GM18520 (cell line): Measurements from ENCODE around the gene BRD2.

ENCODE experiments used
- ATAC-seq: cut with Tn5 transposase; IDR thresholded peaks from one replicate; pipeline ENCODE4 v1.9.1; 2021; ENCODE audit not compliant: unreplicated experiment

Gene BRD2

DNA sequence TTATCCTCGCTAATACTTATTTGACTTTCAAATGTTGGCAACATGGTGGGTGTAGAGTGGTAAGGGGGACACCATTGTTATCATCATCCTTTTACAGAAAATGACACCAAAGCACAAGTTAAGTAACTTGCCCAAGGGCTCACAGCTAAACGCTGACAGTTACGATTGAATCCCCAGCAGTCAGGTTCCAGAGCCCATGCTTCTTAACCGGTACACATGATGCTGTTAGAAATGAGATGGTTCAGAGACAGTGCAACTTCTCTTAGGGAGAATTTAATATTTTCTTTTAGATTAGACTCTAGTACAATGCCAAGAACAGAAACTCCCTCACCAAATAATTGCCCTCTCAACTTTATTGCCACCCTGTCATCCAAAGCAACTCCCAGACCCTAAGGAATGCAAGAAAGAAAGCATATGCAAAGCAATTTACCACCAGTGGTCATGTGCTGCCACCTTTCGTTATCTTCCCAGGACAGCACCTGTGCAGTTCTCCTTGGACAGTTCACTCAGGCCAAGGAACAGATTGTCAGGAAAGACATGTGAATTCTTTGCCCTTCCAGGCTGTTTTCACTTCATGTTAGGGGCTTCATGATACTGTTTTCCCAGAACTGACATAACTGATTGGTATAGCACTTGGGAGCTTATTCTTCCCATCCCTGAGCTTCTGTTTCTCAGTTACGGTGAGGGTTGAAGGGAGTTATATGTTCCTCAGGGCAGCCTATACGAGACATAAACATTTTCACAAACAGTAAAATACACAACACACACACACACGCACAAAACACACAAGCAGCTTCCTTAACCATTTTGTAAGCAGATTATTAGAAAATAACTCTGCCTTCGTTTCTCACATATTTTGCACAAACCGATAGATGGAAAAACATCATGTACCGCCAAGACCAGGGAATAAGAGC lies 20.6 kb upstream of the BRD2 start:
- no peak for ATAC-seq

DNA sequence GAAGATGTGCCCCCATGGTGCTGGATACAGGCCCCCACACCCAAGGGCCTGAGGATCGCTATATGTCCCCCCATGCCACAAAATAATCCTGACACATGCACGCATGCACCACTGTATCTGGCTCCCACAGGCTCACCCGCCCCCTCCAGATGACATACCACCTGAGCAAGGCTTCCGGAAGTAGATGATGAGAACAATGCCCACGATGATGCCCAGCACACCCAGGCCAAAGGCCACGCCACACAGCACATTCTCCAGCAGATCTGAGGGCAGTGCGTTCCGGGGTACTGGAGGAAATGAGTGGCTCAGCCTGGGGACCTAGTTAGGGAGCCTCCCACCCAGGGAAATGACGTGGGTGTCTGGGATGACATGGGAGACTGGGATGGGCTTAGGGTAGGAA lies 19.3 kb upstream of the BRD2 start:
- ATAC-seq, result no peak

DNA sequence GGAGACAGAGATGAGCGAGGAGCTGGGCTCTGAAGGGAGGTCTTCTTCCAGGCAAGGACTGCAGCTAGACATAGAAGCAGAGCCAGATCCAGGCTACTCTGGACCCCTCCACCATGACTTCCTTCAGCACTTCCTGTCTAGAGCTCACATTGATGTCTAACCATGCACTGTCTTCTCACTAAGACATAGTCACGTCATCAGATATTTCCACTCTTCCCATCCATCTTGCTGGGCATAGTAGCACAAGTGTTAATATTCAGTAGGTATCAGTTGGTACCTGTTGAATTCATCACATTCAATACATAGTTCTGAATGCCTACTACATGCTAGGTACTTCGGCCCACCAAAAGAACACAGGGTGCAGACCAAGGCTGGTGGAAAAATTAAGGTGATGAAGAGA lies 18.4 kb upstream of the BRD2 start:
- no peak for ATAC-seq

DNA sequence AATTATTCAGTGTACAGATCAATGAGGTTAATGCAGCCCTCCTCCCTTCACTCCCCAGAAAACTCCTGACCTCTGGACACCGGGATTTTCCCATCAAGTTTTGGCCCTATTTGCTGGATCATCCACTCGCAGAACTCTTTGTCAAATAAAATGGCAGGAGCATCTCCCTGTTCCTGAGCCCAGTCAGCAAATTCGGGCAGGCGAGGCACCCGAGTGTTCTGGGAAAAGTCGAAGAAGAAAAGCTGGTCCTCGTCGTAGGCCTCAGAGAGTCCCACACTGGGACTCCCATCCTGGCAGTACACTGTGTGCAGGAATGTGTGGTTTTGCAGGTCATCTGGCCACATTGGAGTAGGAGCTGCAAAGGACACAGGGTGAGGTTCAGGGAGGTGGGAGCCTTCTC lies 17.9 kb upstream of the BRD2 start:
- ATAC-seq, result no peak

DNA sequence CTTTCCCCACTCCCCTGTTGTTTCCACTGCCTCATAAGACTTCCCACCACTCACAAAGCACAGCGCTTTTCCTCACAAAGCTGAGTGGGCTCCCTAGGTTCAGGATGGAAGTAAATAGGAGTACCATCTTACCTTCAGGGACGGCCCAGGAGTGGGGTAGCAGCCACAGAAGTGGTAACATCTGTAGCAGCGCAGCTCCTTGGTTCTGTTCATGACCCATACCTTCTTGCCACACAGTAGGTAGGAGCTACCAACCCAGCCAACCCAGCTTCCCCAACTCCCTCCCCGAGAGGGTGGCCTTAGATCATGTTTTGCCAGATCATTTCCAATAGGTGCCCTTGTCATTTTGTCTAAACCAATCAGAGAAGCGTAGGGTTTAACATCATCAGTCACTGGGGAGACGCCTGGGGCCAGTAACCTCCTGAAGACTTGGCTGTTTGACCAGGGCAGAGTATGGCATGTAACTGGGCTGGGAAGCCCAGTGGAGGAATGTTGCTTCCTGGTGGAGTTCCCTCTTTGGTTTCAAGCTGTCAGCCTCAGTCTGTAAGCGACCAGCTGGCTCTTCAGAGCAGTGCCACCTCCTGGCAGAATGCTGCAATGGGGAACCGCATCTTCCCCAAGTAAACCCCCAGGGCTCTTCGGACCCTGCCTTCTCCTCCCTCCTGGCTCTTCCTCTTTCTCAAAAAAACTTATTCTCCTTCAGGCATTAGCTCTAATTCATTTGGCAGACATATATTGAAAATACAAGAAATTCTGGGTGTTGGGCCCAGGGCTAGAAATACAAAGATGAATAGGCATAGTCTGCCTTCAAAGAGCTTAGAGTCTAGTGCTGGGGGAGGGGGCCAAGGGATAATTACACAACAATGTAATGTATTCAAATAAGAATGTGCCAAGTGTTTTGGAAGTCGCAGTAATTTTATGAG lies 15.3 kb upstream of the BRD2 start, which contains the start of gene HLA-DMA:
TSS of gene HLA-DMA (minus strand) at position 281 of the 923 bp plus-strand sequence. CDS start at position 220, 61 bp downstream.
- ATAC-seq, result peak; percentile 91

DNA sequence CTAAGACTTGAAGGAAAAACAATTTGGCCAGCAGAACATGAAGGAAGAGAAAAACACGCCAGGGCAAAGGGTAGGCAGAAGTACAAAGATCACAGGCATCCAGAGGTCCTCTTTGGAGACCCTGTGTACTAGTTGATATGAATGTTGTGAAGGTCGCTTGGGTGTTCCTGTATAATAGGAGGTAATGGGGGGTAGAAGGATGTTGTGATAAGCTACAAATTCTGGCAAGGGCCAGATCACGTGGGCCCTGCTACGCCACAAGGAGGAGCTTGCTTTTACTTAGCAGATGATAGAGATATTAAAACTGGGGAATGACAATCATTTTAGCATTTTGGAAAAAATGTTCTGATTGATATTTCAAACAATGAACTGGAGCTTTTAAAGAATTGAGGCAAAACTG lies 14.6 kb upstream of the BRD2 start:
- no peak for ATAC-seq

DNA sequence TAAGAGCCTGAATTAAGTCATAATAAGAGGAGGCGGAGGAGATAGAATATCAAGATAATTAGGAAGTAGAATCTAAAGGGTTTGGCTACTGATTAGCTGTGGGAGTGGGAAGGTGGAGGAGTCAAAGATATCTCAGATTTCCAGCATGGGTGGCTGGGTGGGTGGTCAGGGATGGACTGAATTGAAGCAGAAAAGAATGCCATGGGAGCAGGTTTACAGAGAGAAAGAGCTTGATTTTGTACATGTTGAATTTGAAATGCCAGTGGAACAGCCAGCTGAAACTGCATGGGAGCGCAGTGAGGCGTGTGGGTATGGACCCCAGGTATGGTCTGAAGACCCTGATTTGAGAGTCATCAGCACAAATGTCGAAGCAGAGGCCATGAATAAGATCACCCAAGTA lies 14.1 kb upstream of the BRD2 start:
- no peak for ATAC-seq

DNA sequence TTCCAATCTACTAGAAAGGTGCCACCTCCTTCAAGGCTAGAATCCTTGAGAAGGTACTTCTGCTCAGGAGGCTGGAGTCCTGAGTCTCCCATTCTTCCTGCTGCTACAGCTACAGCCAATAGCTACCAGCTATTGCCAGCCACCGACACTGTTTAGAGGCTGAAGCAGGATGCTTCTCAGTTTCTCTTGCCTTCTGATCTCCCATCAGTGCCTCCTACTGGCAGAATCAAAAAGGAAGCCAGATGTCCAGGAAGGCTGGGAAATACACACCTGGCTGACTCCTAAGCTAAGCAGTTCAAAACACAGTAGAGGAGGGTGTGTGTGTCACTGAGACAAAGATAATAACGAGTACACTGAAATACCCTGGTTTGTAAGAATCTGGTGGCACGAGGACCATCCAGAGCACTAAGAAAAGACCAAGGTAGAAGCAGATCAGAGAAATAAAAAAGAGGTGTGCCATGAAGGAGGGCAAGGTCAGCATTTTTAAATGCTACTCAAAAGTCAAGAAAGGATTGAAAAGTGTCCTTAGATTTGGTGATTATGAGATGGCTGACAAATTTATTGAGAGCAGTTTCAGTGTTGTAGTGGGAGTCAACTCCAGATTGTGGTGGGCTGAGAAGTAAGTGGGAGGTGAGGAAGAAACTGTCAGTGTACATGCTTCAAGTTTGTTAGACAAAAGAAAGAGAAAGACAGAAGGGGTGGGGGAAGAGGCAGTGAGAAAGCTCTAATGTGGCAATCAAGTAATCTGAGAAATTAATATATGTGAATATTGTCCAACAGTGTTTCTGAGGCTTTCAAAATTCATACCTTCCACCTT lies 13.2 kb upstream of the BRD2 start:
- no peak for ATAC-seq

DNA sequence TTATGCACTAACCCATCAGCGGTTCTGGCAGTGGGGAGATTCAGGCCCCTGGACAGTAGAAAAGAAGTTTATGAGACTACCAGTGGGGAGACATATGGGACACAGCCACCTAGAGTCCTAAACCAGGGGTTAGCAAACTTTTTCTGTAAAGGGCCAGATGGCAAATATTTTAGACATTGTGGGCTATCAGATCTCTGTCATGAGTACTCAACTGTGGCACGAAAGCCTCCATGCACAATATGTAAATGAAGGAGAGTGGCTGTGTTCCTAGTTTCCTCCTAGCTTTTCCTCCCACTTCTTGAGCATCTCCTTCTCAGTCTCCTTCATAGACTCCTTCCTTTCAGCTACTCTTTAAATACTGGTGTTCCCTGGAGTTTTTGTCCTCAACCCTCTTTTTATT lies 12.2 kb upstream of the BRD2 start:
- no peak for ATAC-seq

DNA sequence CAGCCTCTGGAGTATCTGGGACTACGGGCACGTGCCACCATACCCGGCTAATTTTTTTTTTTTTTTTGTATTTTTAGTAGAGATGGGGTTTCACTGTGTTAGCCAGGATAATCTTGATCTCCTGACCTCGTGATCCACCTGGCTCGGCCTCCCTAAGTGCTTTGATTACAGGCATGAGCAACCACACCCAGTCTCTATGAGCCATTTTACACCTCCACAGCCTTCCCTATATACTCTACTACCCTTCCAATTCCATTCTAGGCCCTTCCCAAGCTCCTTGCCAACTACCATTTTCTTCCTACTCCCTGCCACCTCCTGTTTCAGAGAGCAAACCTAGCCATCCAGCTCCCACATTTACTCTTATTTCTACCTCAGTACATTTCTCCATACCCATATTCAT lies 7.8 kb upstream of the BRD2 start:
- ATAC-seq, result no peak

DNA sequence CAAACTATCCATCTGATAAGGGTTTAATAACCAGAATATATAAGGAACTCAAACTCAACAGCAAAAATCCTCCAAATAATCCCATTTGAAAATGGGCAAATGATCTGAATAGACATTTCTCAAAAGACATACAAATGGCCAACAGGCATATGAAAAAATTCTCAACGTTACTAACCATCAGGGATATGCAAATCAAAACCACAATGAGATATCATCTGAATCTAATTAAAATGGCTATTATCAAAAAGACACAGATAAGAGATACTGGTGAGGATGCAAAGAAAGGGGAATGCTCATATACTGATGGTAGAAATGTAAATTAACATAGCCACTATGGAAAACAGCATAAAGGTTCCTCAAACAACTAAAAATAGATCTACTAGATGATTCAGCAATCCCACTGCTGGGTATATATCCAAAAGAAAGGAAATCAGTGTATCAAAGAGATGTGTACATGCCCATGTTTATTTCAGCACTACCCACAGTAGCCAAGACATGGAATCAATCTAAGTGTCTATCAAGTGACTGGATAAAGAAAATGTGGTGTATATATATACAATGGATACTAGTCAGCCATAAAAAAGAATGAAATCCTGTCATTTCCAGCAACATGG lies 6.1 kb upstream of the BRD2 start:
- no peak for ATAC-seq

DNA sequence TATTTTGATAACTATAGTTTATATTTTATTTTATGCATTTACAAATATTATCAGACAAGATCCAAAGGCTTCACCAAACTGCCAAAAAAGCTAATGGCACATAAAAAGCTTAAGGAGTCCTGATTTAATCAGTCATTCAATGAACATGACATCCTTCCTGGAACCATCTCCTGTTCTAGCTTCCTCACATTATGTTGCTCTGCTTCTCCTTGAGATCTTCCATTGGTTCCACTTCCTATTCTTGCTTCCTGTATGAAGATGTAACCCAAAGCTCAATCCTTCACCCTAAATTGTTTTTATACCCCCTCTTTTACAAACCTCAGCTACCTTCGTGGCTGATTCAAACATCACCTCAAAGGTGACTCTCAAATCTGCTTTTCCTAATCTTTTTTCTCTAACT lies 4.5 kb upstream of the BRD2 start:
- no peak for ATAC-seq

DNA sequence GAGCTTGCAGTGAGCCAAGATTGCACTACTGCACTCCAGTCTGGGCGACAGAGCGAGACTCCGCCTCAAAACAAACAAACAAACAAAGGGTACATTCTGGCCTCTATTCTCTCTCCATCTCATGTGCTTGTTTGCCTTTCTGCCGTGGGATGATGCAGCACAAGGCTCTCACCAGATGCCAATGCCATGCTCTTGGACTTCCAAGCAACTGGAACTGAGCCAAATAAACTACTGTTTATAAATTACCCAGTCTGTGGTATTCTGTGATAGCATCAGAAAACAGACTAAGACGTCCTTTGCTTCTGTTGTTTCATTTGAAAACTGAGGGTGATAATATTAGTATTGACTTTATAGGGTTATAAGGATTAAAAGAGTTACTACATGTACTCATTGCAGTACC lies 3.6 kb upstream of the BRD2 start:
- no peak for ATAC-seq

DNA sequence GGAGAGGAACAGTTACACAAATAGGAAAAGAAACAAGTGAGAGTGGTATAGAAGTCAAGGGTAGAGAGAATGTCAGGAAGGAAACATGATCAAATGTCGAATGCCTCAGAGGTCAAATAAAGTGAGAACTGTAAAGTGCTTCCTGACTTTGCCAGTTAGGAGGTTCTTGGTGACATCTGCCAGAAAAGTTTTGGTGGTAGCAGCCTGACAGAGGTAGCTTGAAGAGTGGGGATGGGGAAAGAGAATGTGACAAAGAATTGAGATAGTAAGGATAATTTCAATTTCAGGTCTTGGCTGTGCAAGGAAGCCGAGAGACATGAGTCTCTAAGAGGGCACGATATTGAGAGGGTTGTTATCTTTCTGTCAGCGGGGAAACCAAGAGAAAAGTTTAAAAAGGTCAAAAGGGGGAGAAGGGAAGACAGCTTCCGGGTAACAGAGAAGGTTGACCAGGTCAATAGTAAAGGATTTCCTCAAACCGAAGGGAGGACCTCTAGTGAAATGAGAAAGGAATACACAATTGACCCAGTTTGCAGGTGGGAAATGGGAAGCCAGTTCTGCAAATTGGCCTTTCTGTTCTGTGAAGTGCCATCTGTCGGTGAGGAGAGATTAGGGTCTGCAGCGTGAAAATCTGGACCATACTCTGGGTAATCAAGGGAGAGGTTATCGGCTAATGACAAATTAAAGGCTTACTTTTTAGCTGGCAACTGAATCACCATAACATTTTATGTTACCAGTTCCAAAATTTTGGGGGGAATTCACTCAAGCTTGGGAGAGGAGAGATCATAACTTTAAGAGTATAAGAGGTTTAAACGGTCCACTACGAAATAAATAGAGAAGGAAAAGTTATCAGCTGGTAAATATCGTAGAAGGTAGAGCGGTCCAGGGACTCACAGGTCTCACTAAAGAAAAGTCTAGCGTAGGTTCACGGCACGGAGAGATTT lies 973 bp upstream of the BRD2 start:
- ATAC-seq, result no peak

DNA sequence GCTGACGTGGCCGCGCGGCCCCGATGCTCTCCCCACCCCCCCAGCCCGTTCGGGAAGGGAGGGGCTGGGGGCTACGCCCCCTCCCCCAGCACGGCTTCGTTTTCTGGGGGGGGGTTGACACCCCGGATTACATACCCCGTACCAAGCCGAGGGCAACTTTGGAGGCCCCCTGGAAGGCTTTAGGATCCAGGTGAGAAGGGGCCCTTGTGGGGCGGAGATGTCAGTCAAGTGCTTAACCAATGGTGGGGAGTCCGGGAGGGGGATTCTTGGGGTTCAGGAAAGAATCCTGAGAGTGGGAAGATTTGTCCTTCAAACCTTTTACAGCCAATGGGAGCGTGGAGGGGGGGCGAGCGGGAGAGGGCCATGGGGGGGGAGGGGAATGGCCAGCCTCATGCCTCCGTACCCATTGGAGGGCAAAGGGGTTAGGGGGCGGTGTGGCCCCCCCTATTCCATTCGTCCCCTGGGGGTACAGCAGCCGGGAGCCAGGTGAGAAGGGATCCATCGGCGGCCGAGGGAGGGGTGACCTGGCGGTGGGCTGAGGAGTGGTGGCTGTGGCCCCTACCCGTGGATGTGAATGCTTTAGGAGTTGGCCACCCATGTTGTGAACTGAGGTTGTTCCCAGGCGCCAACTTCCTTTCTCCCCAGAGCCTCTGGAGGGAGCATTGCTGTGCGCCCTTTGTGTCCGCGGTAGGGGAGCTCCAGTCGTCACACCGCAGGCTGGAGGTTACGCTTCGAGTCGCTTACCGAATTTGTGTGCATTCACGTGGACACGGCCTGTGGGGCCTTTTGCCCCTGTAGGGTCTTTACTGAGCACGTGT lies 682 bp downstream of the BRD2 start:
- ATAC-seq, result no peak

DNA sequence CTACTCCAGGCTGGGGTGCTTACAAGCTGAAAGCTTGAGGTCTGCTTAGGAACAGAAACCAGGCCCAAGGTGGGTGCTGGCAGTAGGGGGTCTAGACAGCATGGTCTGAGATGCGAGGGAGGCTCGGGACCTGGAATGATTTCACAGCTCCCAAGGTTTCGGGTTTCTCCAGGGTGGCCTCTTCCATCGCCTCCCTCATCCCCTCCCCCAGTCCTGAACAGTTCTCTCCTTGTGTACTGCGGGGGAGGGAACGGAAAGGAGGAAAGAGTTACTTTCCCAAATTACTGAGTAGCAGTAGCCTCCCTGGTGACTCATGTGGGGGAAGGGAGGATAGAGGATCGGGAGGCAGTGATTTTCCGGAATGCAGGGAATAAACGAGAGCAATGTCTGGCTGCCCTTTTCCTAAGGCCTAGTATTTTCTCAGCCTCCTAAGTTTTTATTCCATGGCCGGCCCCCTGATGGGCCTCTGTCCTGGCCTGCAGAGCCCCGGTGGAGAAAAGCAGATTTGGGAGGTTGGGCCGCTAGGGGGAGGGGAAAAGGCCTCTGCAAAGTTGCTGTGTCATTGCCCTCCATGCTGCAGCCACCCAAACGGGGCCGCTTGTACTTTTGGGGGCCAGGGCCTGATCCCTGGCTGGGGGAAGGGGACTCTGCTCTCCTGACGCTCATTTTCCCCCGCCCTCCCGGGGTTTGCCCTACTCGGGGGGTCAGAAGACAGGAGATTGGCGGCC lies 1.5 kb downstream of the BRD2 start:
- ATAC-seq, result no peak

DNA sequence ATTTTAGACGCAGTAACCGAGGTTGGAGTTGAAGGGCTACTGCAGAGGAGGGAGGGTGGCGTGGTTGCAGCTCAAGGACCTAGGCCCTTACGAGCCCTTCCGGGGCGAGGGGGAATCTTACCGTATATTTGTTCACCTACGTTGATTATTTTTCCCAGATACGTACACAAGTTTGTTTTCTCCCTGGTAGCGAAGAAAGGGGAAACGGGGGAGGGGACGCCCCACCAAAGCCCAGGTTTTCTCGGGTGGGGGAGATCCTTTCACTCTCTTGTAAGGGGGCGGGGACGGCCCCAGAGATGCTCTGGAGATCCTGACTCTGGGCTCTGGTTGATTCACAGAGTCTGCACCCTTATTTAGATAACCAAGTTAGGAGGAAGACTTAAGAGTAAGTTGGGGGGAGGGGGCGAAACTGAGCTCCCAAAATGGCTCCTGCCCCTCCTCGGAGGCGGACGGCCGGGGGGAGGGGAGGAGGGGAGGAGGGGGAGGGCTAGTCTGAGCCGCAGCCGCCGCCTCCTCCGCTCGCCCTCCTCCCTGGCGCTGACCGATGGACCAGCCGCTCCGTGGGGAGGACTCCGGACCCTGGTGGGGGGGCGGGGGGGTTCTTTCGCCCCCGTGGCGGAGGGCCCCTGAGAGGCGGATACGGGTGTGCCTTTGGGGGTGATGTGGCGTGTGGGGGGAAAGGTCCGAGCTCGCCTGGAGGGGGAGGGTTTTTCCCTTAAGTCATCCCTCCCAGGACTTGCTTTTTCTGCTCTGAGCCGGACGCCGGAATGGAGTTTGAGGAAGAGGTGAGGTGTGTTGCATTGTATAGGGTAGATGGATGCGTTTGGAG lies 2.2 kb downstream of the BRD2 start:
- ATAC-seq, result no peak
